GM23338 (cell line): ENCODE results near the gene LCNL1. TPM values are rescaled to one million over a fixed set of nuclear protein-coding genes. Genes with fewer than 3 reads are reported as not detected.

Experiments used
- ATAC-seq: fragments of 200-7000 bp; cut with Tn5 transposase; 3 replicates; pipeline ENCODE4 v1.9.1; 2020
- DNase-seq: peaks from one replicate; pipeline ENCODE4 v3.0.0-alpha.2; 2015; ENCODE audit warnings: low spot score
- H2AFZ ChIP-seq: fragments of 200-600 bp; sonication (generic); 2 replicates; pipeline ENCODE4 v1.8.0; 2016; ENCODE audit warnings: antibody characterized with exemption, mild to moderate bottlenecking, moderate library complexity
- H3F3A ChIP-seq: fragments of 200-600 bp; sonication (generic); replicated peaks from 2 replicates; pipeline ENCODE4 v1.8.0; 2017; ENCODE audit warnings: antibody characterized with exemption, mixed run types, low read depth
- H3K27ac ChIP-seq: fragments of 200-600 bp; sonication (generic); 2 replicates; pipeline ENCODE4 v1.6.1; 2016; ENCODE audit warnings: low read depth
- H3K27me3 ChIP-seq: fragments of 200-600 bp; sonication (generic); 2 replicates; pipeline ENCODE4 v1.8.0; 2016; ENCODE audit warnings: mild to moderate bottlenecking, mixed run types, moderate library complexity; ENCODE audit not compliant: insufficient read depth
- H3K36me3 ChIP-seq: fragments of 200-600 bp; sonication (generic); 2 replicates; pipeline ENCODE4 v1.8.0; 2016; ENCODE audit warnings: mild to moderate bottlenecking; ENCODE audit not compliant: insufficient read depth
- H3K4me1 ChIP-seq: fragments of 200-600 bp; sonication (generic); 2 replicates; pipeline ENCODE4 v1.8.0; 2016; ENCODE audit warnings: mild to moderate bottlenecking, moderate library complexity; ENCODE audit not compliant: insufficient read depth
- H3K4me2 ChIP-seq: fragments of 200-600 bp; sonication (generic); 2 replicates; pipeline ENCODE4 v1.7.1; 2017; ENCODE audit warnings: mixed run types
- H3K4me3 ChIP-seq: fragments of 200-600 bp; sonication (generic); 2 replicates; pipeline ENCODE4 v1.6.1; 2016; ENCODE audit warnings: mixed run types
- H3K79me2 ChIP-seq: fragments of 200-600 bp; sonication (generic); replicated peaks from 2 replicates; pipeline ENCODE4 v1.8.0; 2017; ENCODE audit warnings: mild to moderate bottlenecking; ENCODE audit not compliant: insufficient read depth
- H3K9me2 ChIP-seq: fragments of 200-600 bp; sonication (generic); 2 replicates; pipeline ENCODE4 v1.8.0; 2017; ENCODE audit not compliant: insufficient read depth
- H4K20me1 ChIP-seq: fragments of 200-600 bp; sonication (generic); replicated peaks from 2 replicates; pipeline ENCODE4 v1.8.0; 2017; ENCODE audit warnings: mild to moderate bottlenecking; ENCODE audit not compliant: insufficient read depth
- H3K27ac Mint-ChIP-seq: 2 replicates; pipeline ENCODE4 v1.8.0; 2020; ENCODE audit warnings: inconsistent platforms, mild to moderate bottlenecking, moderate library complexity, mixed read lengths
- H3K27me3 Mint-ChIP-seq: 3 replicates; pipeline ENCODE4 v1.8.0; 2022; ENCODE audit warnings: low read depth, mild to moderate bottlenecking, moderate library complexity, mixed read lengths, inconsistent platforms; ENCODE audit not compliant: insufficient read depth, poor library complexity
- H3K36me3 Mint-ChIP-seq: 3 replicates; pipeline ENCODE4 v1.8.0; 2021; ENCODE audit warnings: low read depth, mild to moderate bottlenecking, inconsistent platforms, moderate library complexity, mixed read lengths
- H3K4me1 Mint-ChIP-seq: 3 replicates; pipeline ENCODE4 v1.8.0; 2020; ENCODE audit warnings: mild to moderate bottlenecking, inconsistent platforms, mixed read lengths
- H3K4me3 Mint-ChIP-seq: 3 replicates; pipeline ENCODE4 v1.8.0; 2021; ENCODE audit warnings: moderate library complexity, mild to moderate bottlenecking, inconsistent platforms, mixed read lengths
- H3K9me3 Mint-ChIP-seq: 3 replicates; pipeline ENCODE4 v1.8.0; 2020; ENCODE audit warnings: moderate library complexity, mild to moderate bottlenecking, inconsistent platforms, mixed read lengths
- EZH2 ChIP-seq: fragments of 200-600 bp; sonication (generic); IDR thresholded peaks from one replicate; pipeline ENCODE4 v1.8.0; 2017; ENCODE audit warnings: antibody characterized with exemption, mild to moderate bottlenecking, low read depth; ENCODE audit not compliant: unreplicated experiment
- EZH2phosphoT487 ChIP-seq: fragments of 200-600 bp; sonication (generic); IDR thresholded peaks from one replicate; pipeline ENCODE4 v1.8.1; 2018; ENCODE audit warnings: antibody characterized with exemption; ENCODE audit not compliant: unreplicated experiment
- NANOG ChIP-seq: IDR thresholded peaks from 2 replicates; pipeline ENCODE4 v1.6.1; 2016; ENCODE audit warnings: antibody characterized with exemption, borderline replicate concordance
- POLR2AphosphoS5 ChIP-seq: IDR thresholded peaks from 2 replicates; pipeline ENCODE4 v1.6.1; 2016; ENCODE audit warnings: antibody characterized with exemption, low read depth
- STAT1 ChIP-seq: IDR thresholded peaks from one replicate; pipeline ENCODE4 v1.6.1; 2016; ENCODE audit warnings: antibody characterized with exemption; ENCODE audit not compliant: unreplicated experiment
- ZNF114 ChIP-seq: fragments of 250-450 bp; sonication (Bioruptor Pico); IDR thresholded peaks from 2 replicates; pipeline ENCODE4 v1.5.0; 2020; ENCODE audit warnings: mild to moderate bottlenecking, moderate library complexity
- ZNF331 ChIP-seq: fragments of 250-450 bp; sonication (Bioruptor Pico); IDR thresholded peaks from 2 replicates; pipeline ENCODE4 v1.5.0; 2020; ENCODE audit warnings: low read depth, mild to moderate bottlenecking, moderate library complexity
- polyA plus RNA-seq: library from polyadenylated mRNA; unstranded; fragments of >200 nt; fragmentation: Nextera tagmentation; extraction: Ambion mirVana; gene quantifications from 2 replicates; pipeline ENCODE4 v1.2.1, GENCODE V29; 2016
- total RNA-seq: library from RNA; depleted of rRNA; stranded (reverse); fragments of >200 nt; shearing (Covaris generic); gene quantifications from 2 replicates; pipeline ENCODE4 v1.2.3, GENCODE V29; 2014
- TF ChIP-seq, protein P1 (sequence below): IDR thresholded peaks from one replicate; pipeline ENCODE4 v1.6.1; 2018; ENCODE audit warnings: antibody characterized with exemption; ENCODE audit not compliant: unreplicated experiment
- TF ChIP-seq, protein P2 (sequence below), 2 experiments: fragments of 200-600 bp in 1 of 2; sonication (generic) in 1 of 2; conservative IDR thresholded peaks; 2 replicates each; pipeline versions ENCODE4 v1.5.1 to v1.6.1; 2016 to 2017; ENCODE audit warnings: antibody characterized with exemption in 2 of 2, low read depth in 2 of 2, mild to moderate bottlenecking in 2 of 2, moderate library complexity in 1 of 2
- TF ChIP-seq, protein P3 (sequence below): IDR thresholded peaks from 2 replicates; pipeline ENCODE4 v1.6.1; 2016; ENCODE audit warnings: antibody characterized with exemption

LCNL1 gene
- total and polyA plus RNA-seq, 2 experiments from 2014 or later: 0.11 TPM; not detected in 1

DNA sequence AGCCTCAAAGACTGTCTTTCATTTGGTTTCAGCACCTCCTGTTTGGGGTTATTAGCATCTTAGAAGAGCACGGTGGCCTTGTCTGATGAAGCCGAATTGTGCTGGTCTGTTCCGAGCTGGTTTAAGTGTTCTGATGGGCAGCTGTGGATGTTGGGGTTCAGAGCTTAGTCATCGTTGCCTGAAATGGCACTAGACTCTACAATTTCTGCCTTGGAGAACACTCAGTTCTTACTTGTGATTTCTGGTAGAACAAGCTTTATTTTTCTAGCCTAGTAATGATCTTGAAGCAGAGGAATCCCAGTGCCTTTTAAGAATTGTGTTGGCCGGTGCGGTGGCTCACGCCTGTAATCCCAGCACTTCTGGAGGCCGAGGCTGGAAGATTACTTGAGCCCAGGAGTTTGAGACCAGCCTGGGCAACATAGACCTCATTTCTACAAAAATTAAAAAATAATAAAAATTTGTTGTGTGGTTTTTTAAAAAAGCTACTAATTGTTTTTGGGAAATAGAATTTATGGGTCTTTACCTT lies 46.1 kb upstream of the LCNL1 start:
- no peak for TF ChIP-seq STAT1
- TF ChIP-seq, protein P1, sequence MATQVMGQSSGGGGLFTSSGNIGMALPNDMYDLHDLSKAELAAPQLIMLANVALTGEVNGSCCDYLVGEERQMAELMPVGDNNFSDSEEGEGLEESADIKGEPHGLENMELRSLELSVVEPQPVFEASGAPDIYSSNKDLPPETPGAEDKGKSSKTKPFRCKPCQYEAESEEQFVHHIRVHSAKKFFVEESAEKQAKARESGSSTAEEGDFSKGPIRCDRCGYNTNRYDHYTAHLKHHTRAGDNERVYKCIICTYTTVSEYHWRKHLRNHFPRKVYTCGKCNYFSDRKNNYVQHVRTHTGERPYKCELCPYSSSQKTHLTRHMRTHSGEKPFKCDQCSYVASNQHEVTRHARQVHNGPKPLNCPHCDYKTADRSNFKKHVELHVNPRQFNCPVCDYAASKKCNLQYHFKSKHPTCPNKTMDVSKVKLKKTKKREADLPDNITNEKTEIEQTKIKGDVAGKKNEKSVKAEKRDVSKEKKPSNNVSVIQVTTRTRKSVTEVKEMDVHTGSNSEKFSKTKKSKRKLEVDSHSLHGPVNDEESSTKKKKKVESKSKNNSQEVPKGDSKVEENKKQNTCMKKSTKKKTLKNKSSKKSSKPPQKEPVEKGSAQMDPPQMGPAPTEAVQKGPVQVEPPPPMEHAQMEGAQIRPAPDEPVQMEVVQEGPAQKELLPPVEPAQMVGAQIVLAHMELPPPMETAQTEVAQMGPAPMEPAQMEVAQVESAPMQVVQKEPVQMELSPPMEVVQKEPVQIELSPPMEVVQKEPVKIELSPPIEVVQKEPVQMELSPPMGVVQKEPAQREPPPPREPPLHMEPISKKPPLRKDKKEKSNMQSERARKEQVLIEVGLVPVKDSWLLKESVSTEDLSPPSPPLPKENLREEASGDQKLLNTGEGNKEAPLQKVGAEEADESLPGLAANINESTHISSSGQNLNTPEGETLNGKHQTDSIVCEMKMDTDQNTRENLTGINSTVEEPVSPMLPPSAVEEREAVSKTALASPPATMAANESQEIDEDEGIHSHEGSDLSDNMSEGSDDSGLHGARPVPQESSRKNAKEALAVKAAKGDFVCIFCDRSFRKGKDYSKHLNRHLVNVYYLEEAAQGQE: no peak
- TF ChIP-seq, protein P2, sequence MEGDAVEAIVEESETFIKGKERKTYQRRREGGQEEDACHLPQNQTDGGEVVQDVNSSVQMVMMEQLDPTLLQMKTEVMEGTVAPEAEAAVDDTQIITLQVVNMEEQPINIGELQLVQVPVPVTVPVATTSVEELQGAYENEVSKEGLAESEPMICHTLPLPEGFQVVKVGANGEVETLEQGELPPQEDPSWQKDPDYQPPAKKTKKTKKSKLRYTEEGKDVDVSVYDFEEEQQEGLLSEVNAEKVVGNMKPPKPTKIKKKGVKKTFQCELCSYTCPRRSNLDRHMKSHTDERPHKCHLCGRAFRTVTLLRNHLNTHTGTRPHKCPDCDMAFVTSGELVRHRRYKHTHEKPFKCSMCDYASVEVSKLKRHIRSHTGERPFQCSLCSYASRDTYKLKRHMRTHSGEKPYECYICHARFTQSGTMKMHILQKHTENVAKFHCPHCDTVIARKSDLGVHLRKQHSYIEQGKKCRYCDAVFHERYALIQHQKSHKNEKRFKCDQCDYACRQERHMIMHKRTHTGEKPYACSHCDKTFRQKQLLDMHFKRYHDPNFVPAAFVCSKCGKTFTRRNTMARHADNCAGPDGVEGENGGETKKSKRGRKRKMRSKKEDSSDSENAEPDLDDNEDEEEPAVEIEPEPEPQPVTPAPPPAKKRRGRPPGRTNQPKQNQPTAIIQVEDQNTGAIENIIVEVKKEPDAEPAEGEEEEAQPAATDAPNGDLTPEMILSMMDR (conservative IDR thresholded peaks at IDR 0.05; ENCODE audit: low read depth in 2 of 2): no peak
- no peak for TF ChIP-seq NANOG
- TF ChIP-seq ZNF114: no peak
- no peak for TF ChIP-seq POLR2AphosphoS5
- no peak for TF ChIP-seq EZH2
- TF ChIP-seq, protein P3, sequence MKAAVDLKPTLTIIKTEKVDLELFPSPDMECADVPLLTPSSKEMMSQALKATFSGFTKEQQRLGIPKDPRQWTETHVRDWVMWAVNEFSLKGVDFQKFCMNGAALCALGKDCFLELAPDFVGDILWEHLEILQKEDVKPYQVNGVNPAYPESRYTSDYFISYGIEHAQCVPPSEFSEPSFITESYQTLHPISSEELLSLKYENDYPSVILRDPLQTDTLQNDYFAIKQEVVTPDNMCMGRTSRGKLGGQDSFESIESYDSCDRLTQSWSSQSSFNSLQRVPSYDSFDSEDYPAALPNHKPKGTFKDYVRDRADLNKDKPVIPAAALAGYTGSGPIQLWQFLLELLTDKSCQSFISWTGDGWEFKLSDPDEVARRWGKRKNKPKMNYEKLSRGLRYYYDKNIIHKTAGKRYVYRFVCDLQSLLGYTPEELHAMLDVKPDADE: no peak
- TF ChIP-seq ZNF331 (CRISPR knock-in tag): no peak
- TF ChIP-seq EZH2phosphoT487: no peak

More for the DNA sequence above, 46.1 kb upstream of the LCNL1 start:
- Mint-ChIP-seq H3K27me3 (peaks cover 8% of the 10 kb centered on the region), H3K4me3 (no peak overlapping the region), H3K36me3 (peaks cover 54% of the 10 kb centered on the region), H3K9me3 (no peaks in the 10 kb centered on the region; the same call in 2 of the 3 replicates), H3K4me1 (peaks cover 11% of the 10 kb centered on the region), H3K27ac (peak overlapping the region; percentile 80; the same call in 1 of the 2 replicates)
- Histone ChIP-seq H3K4me2 (no peak overlapping the region), H3K4me1 (no peaks in the 10 kb centered on the region), H2AFZ (no peak overlapping the region), H3K27me3 (no peaks in the 10 kb centered on the region), H3K36me3 (no peaks in the 10 kb centered on the region), H3F3A (peaks cover 11% of the 10 kb centered on the region; the same call in 1 of the 2 replicates), H4K20me1 (peaks cover 12% of the 10 kb centered on the region), H3K9me2 (no peaks in the 10 kb centered on the region; the same call in 1 of the 2 replicates), H3K79me2 (0 out of 2 replicates have a peak, but pooled peaks cover 8% of the 10 kb centered on the region), H3K4me3 (no peak overlapping the region), H3K27ac (no peak overlapping the region)
- ATAC-seq (no peak), DNase-seq (no peak)
